ENCODE measurements around the gene PCNT. TPM values are rescaled to one million over a fixed set of nuclear protein-coding genes. Genes with fewer than 3 reads are reported as not detected.

PCNT gene
- polyA plus RNA-seq, 1 donor from 2014 or later = 28.2 TPM

DNA sequence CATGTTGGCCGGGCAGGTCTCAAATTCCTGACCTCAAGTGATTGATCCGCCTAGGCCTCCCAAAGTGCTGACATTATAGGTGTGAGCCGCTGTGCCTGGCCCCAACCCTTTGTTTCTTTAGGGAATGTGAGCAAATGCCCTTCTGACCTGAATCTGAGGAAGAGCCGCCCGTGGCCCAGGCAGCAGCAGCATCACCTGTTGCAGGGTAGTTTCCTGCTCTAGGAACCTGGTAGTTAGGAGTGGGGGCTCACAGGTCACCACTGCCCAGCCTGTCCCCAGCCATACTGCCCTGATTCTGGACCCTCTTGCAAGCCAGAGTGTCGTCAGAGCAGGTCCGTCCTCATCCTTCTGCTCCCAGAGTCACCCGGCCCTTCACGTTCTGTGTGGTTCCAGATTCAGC, 24.8 kb upstream of the PCNT start:
- Histone ChIP-seq H2AFZ (ENCODE audit: low read depth, low read length) (no peak overlapping the region), H3F3A (ENCODE audit: insufficient read depth, low read length, poor library complexity, severe bottlenecking) (no peaks in the 10 kb centered on the region), H3K27ac (ENCODE audit: low read length) (no peak overlapping the region), H3K27me3 (ENCODE audit: insufficient read depth, low read depth, low read length) (no peaks in the 10 kb centered on the region), H3K4me2 (ENCODE audit: low read length) (no peak overlapping the region), H3K9ac (ENCODE audit: low read length) (no peak overlapping the region), H4K20me1 (ENCODE audit: insufficient read depth) (no peaks in the 10 kb centered on the region), H3K9me3 (ENCODE audit: low read length) (no peaks in the 10 kb centered on the region), H3K79me2 (replicated peaks; ENCODE audit: insufficient read depth, low read length) (no peaks in the 10 kb centered on the region), H3K4me3 (ENCODE audit: low read length) (no peak overlapping the region), H3K9me2 (ENCODE audit: insufficient read depth, low read length) (no peaks in the 10 kb centered on the region), H3K36me3 (ENCODE audit: insufficient read depth, low read length) (no peaks in the 10 kb centered on the region)
- TF ChIP-seq, protein P1, sequence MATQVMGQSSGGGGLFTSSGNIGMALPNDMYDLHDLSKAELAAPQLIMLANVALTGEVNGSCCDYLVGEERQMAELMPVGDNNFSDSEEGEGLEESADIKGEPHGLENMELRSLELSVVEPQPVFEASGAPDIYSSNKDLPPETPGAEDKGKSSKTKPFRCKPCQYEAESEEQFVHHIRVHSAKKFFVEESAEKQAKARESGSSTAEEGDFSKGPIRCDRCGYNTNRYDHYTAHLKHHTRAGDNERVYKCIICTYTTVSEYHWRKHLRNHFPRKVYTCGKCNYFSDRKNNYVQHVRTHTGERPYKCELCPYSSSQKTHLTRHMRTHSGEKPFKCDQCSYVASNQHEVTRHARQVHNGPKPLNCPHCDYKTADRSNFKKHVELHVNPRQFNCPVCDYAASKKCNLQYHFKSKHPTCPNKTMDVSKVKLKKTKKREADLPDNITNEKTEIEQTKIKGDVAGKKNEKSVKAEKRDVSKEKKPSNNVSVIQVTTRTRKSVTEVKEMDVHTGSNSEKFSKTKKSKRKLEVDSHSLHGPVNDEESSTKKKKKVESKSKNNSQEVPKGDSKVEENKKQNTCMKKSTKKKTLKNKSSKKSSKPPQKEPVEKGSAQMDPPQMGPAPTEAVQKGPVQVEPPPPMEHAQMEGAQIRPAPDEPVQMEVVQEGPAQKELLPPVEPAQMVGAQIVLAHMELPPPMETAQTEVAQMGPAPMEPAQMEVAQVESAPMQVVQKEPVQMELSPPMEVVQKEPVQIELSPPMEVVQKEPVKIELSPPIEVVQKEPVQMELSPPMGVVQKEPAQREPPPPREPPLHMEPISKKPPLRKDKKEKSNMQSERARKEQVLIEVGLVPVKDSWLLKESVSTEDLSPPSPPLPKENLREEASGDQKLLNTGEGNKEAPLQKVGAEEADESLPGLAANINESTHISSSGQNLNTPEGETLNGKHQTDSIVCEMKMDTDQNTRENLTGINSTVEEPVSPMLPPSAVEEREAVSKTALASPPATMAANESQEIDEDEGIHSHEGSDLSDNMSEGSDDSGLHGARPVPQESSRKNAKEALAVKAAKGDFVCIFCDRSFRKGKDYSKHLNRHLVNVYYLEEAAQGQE (IDR thresholded peaks at IDR 0.05; ENCODE audit: borderline replicate concordance) = no peak
- no peak for TF ChIP-seq EP300 (conservative IDR thresholded peaks at IDR 0.05; ENCODE audit: poor library complexity, severe bottlenecking)
- no peak for TF ChIP-seq RAD21 (conservative IDR thresholded peaks at IDR 0.05)
- TF ChIP-seq EZH2 (IDR thresholded peaks at IDR 0.05; ENCODE audit: borderline replicate concordance, insufficient read depth, low read length, poor library complexity, severe bottlenecking) = no peak
- TF ChIP-seq POLR2AphosphoS5 (IDR thresholded peaks at IDR 0.05) = no peak
- TF ChIP-seq TAF1 (IDR thresholded peaks at IDR 0.05; ENCODE audit: low read depth) = no peak
- TF ChIP-seq SMC3 (conservative IDR thresholded peaks at IDR 0.05; ENCODE audit: poor library complexity) = no peak

DNA sequence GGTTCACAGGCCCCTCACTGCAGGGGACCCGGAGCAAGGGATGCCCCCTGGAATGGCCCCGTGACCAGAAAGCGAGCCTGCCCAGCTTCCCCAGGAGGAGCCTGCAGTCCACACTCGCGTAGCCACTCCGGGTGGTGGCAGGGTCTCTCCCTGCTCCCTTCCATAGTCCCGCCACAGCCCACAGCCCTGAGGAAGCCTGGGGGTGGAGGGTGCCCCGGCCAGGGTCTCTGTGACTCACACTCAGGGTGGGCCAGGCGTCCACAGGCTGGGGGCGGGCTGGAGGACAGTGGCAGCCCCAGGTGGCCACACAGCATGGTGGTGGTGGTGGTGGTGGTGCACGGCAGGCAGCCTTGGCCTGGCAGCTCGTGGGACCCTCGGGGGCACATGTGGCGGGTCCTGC, 22.2 kb upstream of the PCNT start:
- H2AFZ ChIP-seq (ENCODE audit: low read depth, low read length) = no peak overlapping the region
- no peak overlapping the region for H3K4me2 ChIP-seq (ENCODE audit: low read length)
- no peaks in the 10 kb centered on the region for H3K9me3 ChIP-seq (ENCODE audit: low read length)
- no peak overlapping the region for H3K9ac ChIP-seq (ENCODE audit: low read length)
- no peaks in the 10 kb centered on the region for H3F3A ChIP-seq (ENCODE audit: insufficient read depth, low read length, poor library complexity, severe bottlenecking)
- no peaks in the 10 kb centered on the region for H3K9me2 ChIP-seq (ENCODE audit: insufficient read depth, low read length)
- H3K36me3 ChIP-seq (ENCODE audit: insufficient read depth, low read length) = no peaks in the 10 kb centered on the region
- no peak overlapping the region for H3K27ac ChIP-seq (ENCODE audit: low read length)
- H3K4me3 ChIP-seq (ENCODE audit: low read length) = no peak overlapping the region
- no peaks in the 10 kb centered on the region for H3K27me3 ChIP-seq (ENCODE audit: insufficient read depth, low read depth, low read length)
- TF ChIP-seq EP300 (conservative IDR thresholded peaks at IDR 0.05; ENCODE audit: poor library complexity, severe bottlenecking) (no peak), EZH2 (IDR thresholded peaks at IDR 0.05; ENCODE audit: borderline replicate concordance, insufficient read depth, low read length, poor library complexity, severe bottlenecking) (no peak), SMC3 (conservative IDR thresholded peaks at IDR 0.05; ENCODE audit: poor library complexity) (no peak)
- TF ChIP-seq, protein P1 (IDR thresholded peaks at IDR 0.05; ENCODE audit: borderline replicate concordance) = no peak
- TF ChIP-seq, protein P2, sequence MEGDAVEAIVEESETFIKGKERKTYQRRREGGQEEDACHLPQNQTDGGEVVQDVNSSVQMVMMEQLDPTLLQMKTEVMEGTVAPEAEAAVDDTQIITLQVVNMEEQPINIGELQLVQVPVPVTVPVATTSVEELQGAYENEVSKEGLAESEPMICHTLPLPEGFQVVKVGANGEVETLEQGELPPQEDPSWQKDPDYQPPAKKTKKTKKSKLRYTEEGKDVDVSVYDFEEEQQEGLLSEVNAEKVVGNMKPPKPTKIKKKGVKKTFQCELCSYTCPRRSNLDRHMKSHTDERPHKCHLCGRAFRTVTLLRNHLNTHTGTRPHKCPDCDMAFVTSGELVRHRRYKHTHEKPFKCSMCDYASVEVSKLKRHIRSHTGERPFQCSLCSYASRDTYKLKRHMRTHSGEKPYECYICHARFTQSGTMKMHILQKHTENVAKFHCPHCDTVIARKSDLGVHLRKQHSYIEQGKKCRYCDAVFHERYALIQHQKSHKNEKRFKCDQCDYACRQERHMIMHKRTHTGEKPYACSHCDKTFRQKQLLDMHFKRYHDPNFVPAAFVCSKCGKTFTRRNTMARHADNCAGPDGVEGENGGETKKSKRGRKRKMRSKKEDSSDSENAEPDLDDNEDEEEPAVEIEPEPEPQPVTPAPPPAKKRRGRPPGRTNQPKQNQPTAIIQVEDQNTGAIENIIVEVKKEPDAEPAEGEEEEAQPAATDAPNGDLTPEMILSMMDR (IDR thresholded peaks at IDR 0.05; ENCODE audit: poor library complexity, severe bottlenecking) = no peak
- no peaks in the 10 kb centered on the region for H4K20me1 ChIP-seq (ENCODE audit: insufficient read depth)
- no peaks in the 10 kb centered on the region for H3K79me2 ChIP-seq (replicated peaks; ENCODE audit: insufficient read depth, low read length)
